WTC11 (cell line): ENCODE measurements around the gene LCAT. TPM values are rescaled to one million over a fixed set of nuclear protein-coding genes. Genes with fewer than 3 reads are reported as not detected.

Experiments used
- AR ChIP-seq: fragments of 250-450 bp; sonication (Bioruptor Pico); IDR thresholded peaks from 2 replicates; pipeline ENCODE4 v1.9.0; 2021; ENCODE audit warnings: mild to moderate bottlenecking
- ARID4B ChIP-seq: sonication (generic); formaldehyde crosslinking; IDR thresholded peaks from 2 replicates; pipeline ENCODE4 v1.8.0; 2023; ENCODE audit warnings: missing genetic modification reagents, mild to moderate bottlenecking, borderline replicate concordance
- ATF2 ChIP-seq: sonication (generic); formaldehyde crosslinking; IDR thresholded peaks from 2 replicates; pipeline ENCODE4 v1.8.1; 2022; ENCODE audit warnings: low read depth, missing genetic modification reagents, borderline replicate concordance
- CTCF ChIP-seq: fragments of 200-600 bp; IDR thresholded peaks from 2 replicates; pipeline ENCODE4 v1.8.0; 2022; ENCODE audit warnings: antibody characterized with exemption
- GABPB1 ChIP-seq: sonication (generic); formaldehyde crosslinking; IDR thresholded peaks from 2 replicates; pipeline ENCODE4 v1.8.1; 2023; ENCODE audit warnings: mild to moderate bottlenecking, missing genetic modification reagents
- HMGA2 ChIP-seq: fragments of 250-450 bp; sonication (Bioruptor Pico); IDR thresholded peaks from 2 replicates; pipeline ENCODE4 v1.4.0; 2021; ENCODE audit warnings: mild to moderate bottlenecking, moderate library complexity
- MLX ChIP-seq: sonication (generic); formaldehyde crosslinking; IDR thresholded peaks from 2 replicates; pipeline ENCODE4 v1.8.1; 2023; ENCODE audit warnings: mild to moderate bottlenecking, missing genetic modification reagents, moderate library complexity
- NFE2L1 ChIP-seq: sonication (generic); formaldehyde crosslinking; IDR thresholded peaks from 2 replicates; pipeline ENCODE4 v1.8.1; 2023; ENCODE audit warnings: missing genetic modification reagents
- NFYB ChIP-seq: sonication (generic); formaldehyde crosslinking; conservative IDR thresholded peaks from 2 replicates; pipeline ENCODE4 v1.8.0; 2022; ENCODE audit warnings: low read depth, missing genetic modification reagents
- PRDM15 ChIP-seq: sonication (generic); formaldehyde crosslinking; IDR thresholded peaks from 2 replicates; pipeline ENCODE4 v1.8.0; 2022; ENCODE audit warnings: missing genetic modification reagents
- TEAD1 ChIP-seq: sonication (generic); formaldehyde crosslinking; IDR thresholded peaks from 2 replicates; pipeline ENCODE4 v1.8.0; 2022; ENCODE audit warnings: mild to moderate bottlenecking, missing genetic modification reagents
- TP53 ChIP-seq: sonication (generic); formaldehyde crosslinking; IDR thresholded peaks from 2 replicates; pipeline ENCODE4 v1.8.1; 2023; ENCODE audit warnings: mild to moderate bottlenecking, missing genetic modification reagents
- ZMAT4 ChIP-seq: fragments of 250-450 bp; sonication (Bioruptor Pico); IDR thresholded peaks from 2 replicates; pipeline ENCODE4 v1.9.0; 2021; ENCODE audit warnings: mild to moderate bottlenecking
- ZNF138 ChIP-seq: sonication (generic); formaldehyde crosslinking; conservative IDR thresholded peaks from 2 replicates; pipeline ENCODE4 v1.8.1; 2022; ENCODE audit warnings: mild to moderate bottlenecking, moderate library complexity, missing genetic modification reagents
- ZNF416 ChIP-seq: fragments of 250-450 bp; sonication (Bioruptor Pico); IDR thresholded peaks from 2 replicates; pipeline ENCODE4 v1.9.0; 2021; ENCODE audit warnings: mild to moderate bottlenecking, inconsistent platforms
- ZNF425 ChIP-seq: fragments of 250-450 bp; sonication (Bioruptor Pico); conservative IDR thresholded peaks from 2 replicates; pipeline ENCODE4 v1.9.0; 2021; ENCODE audit warnings: mild to moderate bottlenecking
- total RNA-seq: library from RNA; stranded (reverse); gene quantifications from 3 replicates; pipeline ENCODE4 v1.2.3, GENCODE V29; 2021

Gene LCAT
- total RNA-seq, 1 experiment from 2014 or later = 38.3 TPM

- TF ChIP-seq MLX (no peak), ATF2 (CRISPR knock-in tag) (no peak), NFE2L1 (CRISPR knock-in tag) (no peak), CTCF (no peak), HMGA2 (no peak), GABPB1 (CRISPR knock-in tag) (no peak), ARID4B (CRISPR knock-in tag) (no peak), ZNF416 (CRISPR knock-in tag) (no peak), AR (CRISPR knock-in tag) (0 out of 2 replicates have a peak, but pooled peaks have one; percentile 37), ZNF138 (CRISPR knock-in tag) (no peak), ZMAT4 (no peak), TP53 (CRISPR knock-in tag) (no peak), PRDM15 (CRISPR knock-in tag) (no peak), ZNF425 (no peak), TEAD1 (CRISPR knock-in tag) (no peak), NFYB (CRISPR knock-in tag) (no peak)
Observed at GRCh38 chr16:67968400-67969253, 24.7 kb upstream of the LCAT start, which contains the start of gene SLC12A4 (continued).
